Esophagus muscularis mucosa (tissue), 4 donors: Measurements from ENCODE around the gene PHACTR1. TPM values are rescaled to one million over a fixed set of nuclear protein-coding genes. Genes with fewer than 3 reads are reported as not detected.

Experiments
- DNase-seq: peaks from one replicate; pipeline ENCODE4 v3.0.0-alpha.2; 2017; ENCODE audit errors: extremely low spot score
- H3K27ac ChIP-seq, 4 donors: fragments of 200-600 bp; sonication (generic); replicated peaks in 1 of 4; 1 replicate in 3 of 4; 2 replicates in 1 of 4; pipeline ENCODE4 v1.5.1; 2016 to 2019; ENCODE audit warnings: mild to moderate bottlenecking in 1 of 4
- H3K27me3 ChIP-seq, 4 donors: fragments of 200-600 bp; sonication (generic); one replicate each; pipeline versions ENCODE4 v1.5.1 to v1.6.0; 2016 to 2019
- H3K36me3 ChIP-seq, 4 donors: fragments of 200-600 bp; sonication (generic); one replicate each; pipeline ENCODE4 v1.5.1; 2016 to 2019
- H3K4me1 ChIP-seq, 4 donors: fragments of 200-600 bp; sonication (generic); one replicate each; pipeline ENCODE4 v1.5.1; 2016 to 2019
- H3K4me3 ChIP-seq, 4 donors: fragments of 200-600 bp; sonication (generic); 1 replicate in 2 of 4; 2 replicates in 2 of 4; pipeline ENCODE4 v1.5.1; 2016 to 2019; ENCODE audit warnings: mild to moderate bottlenecking in 4 of 4, moderate library complexity in 1 of 4
- H3K9me3 ChIP-seq, 4 donors: fragments of 200-600 bp; sonication (generic); 1 replicate in 3 of 4; 2 replicates in 1 of 4; pipeline ENCODE4 v1.5.1; 2016 to 2019
- EP300 ChIP-seq: sonication (generic); formaldehyde crosslinking; IDR thresholded peaks from one replicate; pipeline ENCODE4 v1.6.1; 2017; ENCODE audit warnings: antibody characterized with exemption
- POLR2A ChIP-seq: fragments of 450-650 bp; IDR thresholded peaks from one replicate; pipeline ENCODE4 v1.6.1; 2017; ENCODE audit warnings: antibody characterized with exemption, moderate library complexity, mild to moderate bottlenecking, low read depth
- POLR2AphosphoS5 ChIP-seq, 2 donors: sonication (generic); formaldehyde crosslinking; IDR thresholded peaks; one replicate each; pipeline ENCODE4 v1.6.1; 2017; ENCODE audit warnings: antibody characterized with exemption in 2 of 2
- WGBS: methylation state at CpG from one replicate; pipeline ENCODE4 v1.1.5; 2018; 5-methylcytosine and 5-hydroxymethylcytosine counted together
- intact Hi-C: fragments of 100-400 bp; cut with DNase I; formaldehyde crosslinking; loops from one replicate; pipeline ENCODE4 v1.15.1; 2023
- total RNA-seq, 4 donors: library from RNA; depleted of rRNA; stranded (reverse); fragments of >200 nt; gene quantifications; one replicate each; pipeline versions ENCODE4 v1.1.0 to v1.2.1, GENCODE V29; 2016
- TF ChIP-seq, protein P1 (sequence below), 3 experiments: fragments of 200-600 bp in 2 of 3; fragments of 450-650 bp in 1 of 3; sonication (generic) in 2 of 3; IDR thresholded peaks; one replicate each; pipeline ENCODE4 v1.5.1; 2017 to 2019; ENCODE audit warnings: antibody characterized with exemption in 3 of 3, mild to moderate bottlenecking in 2 of 3, moderate library complexity in 1 of 3

The PHACTR1 gene
- total RNA-seq, 4 donors from 2014 or later = 0.83 to 4.2 (median 3.1) TPM

GRCh38 chr6:13096084-13096483 lies 379.5 kb downstream of the PHACTR1 start:
- intact Hi-C loops = no loop called here
- 73% methylated on average over 3 of the region's 3 CpGs for WGBS
- TF ChIP-seq POLR2A (no peak), EP300 (no peak), POLR2AphosphoS5 (IDR thresholded peaks at IDR 0.05) (no peak)
- TF ChIP-seq, protein P1, sequence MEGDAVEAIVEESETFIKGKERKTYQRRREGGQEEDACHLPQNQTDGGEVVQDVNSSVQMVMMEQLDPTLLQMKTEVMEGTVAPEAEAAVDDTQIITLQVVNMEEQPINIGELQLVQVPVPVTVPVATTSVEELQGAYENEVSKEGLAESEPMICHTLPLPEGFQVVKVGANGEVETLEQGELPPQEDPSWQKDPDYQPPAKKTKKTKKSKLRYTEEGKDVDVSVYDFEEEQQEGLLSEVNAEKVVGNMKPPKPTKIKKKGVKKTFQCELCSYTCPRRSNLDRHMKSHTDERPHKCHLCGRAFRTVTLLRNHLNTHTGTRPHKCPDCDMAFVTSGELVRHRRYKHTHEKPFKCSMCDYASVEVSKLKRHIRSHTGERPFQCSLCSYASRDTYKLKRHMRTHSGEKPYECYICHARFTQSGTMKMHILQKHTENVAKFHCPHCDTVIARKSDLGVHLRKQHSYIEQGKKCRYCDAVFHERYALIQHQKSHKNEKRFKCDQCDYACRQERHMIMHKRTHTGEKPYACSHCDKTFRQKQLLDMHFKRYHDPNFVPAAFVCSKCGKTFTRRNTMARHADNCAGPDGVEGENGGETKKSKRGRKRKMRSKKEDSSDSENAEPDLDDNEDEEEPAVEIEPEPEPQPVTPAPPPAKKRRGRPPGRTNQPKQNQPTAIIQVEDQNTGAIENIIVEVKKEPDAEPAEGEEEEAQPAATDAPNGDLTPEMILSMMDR (IDR thresholded peaks at IDR 0.05) = no peak

GRCh38 chr6:13097454-13097853 lies 380.9 kb downstream of the PHACTR1 start:
- Histone ChIP-seq H3K9me3 (no peaks in the 10 kb centered on the region), H3K4me3 (no peak overlapping the region), H3K36me3 (no peaks in the 10 kb centered on the region), H3K27ac (no peak overlapping the region), H3K4me1 (peaks cover 4 to 21% (median 13%) of the 10 kb centered on the region in 4 donors), H3K27me3 (no peaks in the 10 kb centered on the region)
- DNase-seq = no peak
- 63% methylated on average over 1 of the region's 1 CpG for WGBS
- TF ChIP-seq POLR2A (no peak), POLR2AphosphoS5 (IDR thresholded peaks at IDR 0.05) (no peak), EP300 (no peak)
- TF ChIP-seq, protein P1 (IDR thresholded peaks at IDR 0.05) = no peak
- intact Hi-C loops = no loop called here

More at GRCh38 chr6:13096084-13096483, 379.5 kb downstream of the PHACTR1 start:
- H3K9me3 ChIP-seq = no peaks in the 10 kb centered on the region
- no peak for DNase-seq
- H3K27me3 ChIP-seq = no peaks in the 10 kb centered on the region
- H3K36me3 ChIP-seq = no peaks in the 10 kb centered on the region
- H3K4me3 ChIP-seq = no peak overlapping the region
- peaks cover 0 to 21% (median 13%) of the 10 kb centered on the region in 4 donors for H3K4me1 ChIP-seq
- no peak overlapping the region for H3K27ac ChIP-seq

DNA sequence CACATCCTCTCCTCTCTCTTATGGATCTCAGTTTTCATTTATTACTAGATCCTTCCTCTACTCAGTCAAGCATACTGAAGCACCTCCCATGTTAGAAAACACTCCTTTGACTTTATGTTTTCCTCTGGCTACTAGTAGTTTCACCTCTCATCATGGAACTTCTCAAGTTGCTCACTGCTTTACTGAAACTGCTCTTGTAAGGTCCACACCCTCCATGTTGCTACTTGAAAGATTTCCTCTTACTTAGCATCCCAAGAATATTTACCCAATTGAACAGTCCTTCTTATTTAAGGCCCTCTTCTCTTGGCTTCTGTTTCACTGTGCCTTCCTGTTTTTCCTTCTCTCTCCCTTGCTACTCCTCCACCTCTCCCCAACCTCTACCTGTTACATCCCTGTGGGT lies 381.4 kb downstream of the PHACTR1 start:
- H3K4me3 ChIP-seq = no peak overlapping the region
- no peaks in the 10 kb centered on the region for H3K36me3 ChIP-seq
- no peak overlapping the region for H3K27ac ChIP-seq
- H3K27me3 ChIP-seq = no peaks in the 10 kb centered on the region
- peaks cover 4 to 21% (median 13%) of the 10 kb centered on the region in 4 donors for H3K4me1 ChIP-seq
- TF ChIP-seq POLR2A = no peak
- TF ChIP-seq, protein P1 (IDR thresholded peaks at IDR 0.05) = no peak
- TF ChIP-seq EP300 = no peak
- TF ChIP-seq POLR2AphosphoS5 (IDR thresholded peaks at IDR 0.05) = no peak
- no peak for DNase-seq
- no peaks in the 10 kb centered on the region for H3K9me3 ChIP-seq
- intact Hi-C loops = no loop called here

DNA sequence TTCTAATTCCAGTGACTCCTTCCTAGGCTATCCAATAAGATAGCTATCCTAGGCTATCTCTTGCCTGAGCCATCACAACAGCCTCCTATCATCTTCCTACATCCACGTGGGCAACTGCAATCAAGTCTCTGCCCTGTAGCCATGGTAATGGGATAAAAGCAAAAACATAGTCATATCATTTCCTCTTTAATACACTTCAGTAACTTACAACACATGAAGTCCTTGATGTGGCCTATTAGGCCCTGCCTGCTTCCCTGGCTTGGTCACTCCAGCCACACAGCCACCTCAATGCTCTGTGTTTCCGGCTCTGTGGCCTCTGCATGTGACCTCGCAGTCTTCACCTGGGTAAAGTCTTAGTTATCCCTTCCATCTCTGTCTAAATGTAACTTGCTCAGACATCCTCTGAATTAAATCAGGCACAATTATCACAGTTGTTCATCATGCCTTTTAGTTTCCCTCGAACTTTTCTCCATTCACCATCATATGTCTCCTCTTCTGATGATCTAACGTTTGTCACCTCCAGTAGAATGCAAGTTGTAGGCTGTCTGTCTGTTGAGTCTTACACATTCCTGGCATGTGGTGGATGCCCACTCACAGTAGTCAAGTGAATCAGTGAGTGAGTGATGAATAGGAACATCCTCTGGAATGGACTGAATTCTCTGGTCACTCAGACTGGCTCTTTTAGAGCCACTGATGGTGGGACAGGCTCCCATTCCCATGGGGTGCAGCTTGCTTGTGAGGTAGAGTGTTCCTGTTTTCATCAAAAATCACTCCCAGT lies 382.4 kb downstream of the PHACTR1 start:
- H3K4me3 ChIP-seq = no peak overlapping the region
- DNase-seq = no peak
- 91% methylated on average over 5 of the region's 5 CpGs for WGBS
- no peaks in the 10 kb centered on the region for H3K9me3 ChIP-seq
- no peaks in the 10 kb centered on the region for H3K27me3 ChIP-seq
- H3K27ac ChIP-seq = no peak overlapping the region
- no peaks in the 10 kb centered on the region for H3K36me3 ChIP-seq
- TF ChIP-seq, protein P1 (IDR thresholded peaks at IDR 0.05) = no peak
- TF ChIP-seq POLR2A = no peak
- no peak for TF ChIP-seq EP300
- TF ChIP-seq POLR2AphosphoS5 (IDR thresholded peaks at IDR 0.05) = no peak
- H3K4me1 ChIP-seq = peaks cover 4 to 21% (median 13%) of the 10 kb centered on the region in 4 donors
- intact Hi-C loops = no loop called here
